WERI-Rb-1 (cell line): ENCODE measurements around the gene DLX1.

Experiments used
- DNase-seq: peaks from one replicate; pipeline ENCODE4 v3.0.0-alpha.2; 2020
- H3K27ac ChIP-seq: fragments of 250-450 bp; sonication (Bioruptor Pico); 2 replicates; pipeline ENCODE4 v1.5.1; 2020; ENCODE audit warnings: mild to moderate bottlenecking, moderate library complexity
- H3K27me3 ChIP-seq: fragments of 250-450 bp; sonication (Bioruptor Pico); 2 replicates; pipeline ENCODE4 v1.5.1; 2021; ENCODE audit warnings: mild to moderate bottlenecking, low read depth, moderate library complexity; ENCODE audit not compliant: insufficient read depth, severe bottlenecking
- H3K36me3 ChIP-seq: fragments of 250-450 bp; sonication (Bioruptor Pico); 2 replicates; pipeline ENCODE4 v1.5.1; 2020; ENCODE audit warnings: mild to moderate bottlenecking, moderate library complexity
- H3K4me3 ChIP-seq: 2 replicates; pipeline ENCODE4 v1.5.1; 2011; ENCODE audit warnings: low read depth, mild to moderate bottlenecking, control low read depth, low read length
- H3K9me3 ChIP-seq: fragments of 250-450 bp; sonication (Bioruptor Pico); 2 replicates; pipeline ENCODE4 v1.5.1; 2021; ENCODE audit warnings: mild to moderate bottlenecking, moderate library complexity; ENCODE audit not compliant: severe bottlenecking
- TF ChIP-seq, protein P1 (sequence below): IDR thresholded peaks from 2 replicates; pipeline ENCODE4 v1.5.1; 2011; ENCODE audit warnings: low read depth, mild to moderate bottlenecking, control low read depth, inconsistent platforms, low read length

The DLX1 gene

DNA sequence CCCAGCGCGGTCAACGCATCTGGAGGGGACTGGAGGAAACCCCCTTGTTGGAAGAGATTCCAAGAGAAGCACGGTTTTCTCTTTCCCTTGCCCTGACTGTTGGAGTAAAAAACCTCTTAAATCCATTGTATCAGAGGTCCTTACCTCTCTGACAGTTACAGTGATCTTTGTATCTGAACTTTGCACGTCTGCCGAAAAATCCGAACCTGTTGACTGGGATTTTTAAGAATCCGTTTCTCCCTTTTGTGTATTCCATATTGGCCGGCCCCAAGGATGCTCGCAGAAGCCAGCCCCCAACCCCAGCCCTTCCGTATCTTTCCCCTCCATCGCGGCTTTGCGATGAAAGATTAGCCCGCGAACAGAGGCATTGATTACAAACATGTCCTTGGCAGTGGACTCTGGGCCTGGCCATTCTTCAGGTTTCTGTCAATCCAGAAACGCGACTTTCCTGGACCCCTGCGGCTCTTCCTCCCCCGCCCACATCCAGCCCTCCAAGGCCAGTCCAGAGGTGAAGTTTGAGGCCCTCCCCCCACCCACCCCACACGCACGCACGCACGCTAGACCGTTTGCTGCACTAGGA lies 4.6 kb upstream of the DLX1 start:
- TF ChIP-seq, protein P1, sequence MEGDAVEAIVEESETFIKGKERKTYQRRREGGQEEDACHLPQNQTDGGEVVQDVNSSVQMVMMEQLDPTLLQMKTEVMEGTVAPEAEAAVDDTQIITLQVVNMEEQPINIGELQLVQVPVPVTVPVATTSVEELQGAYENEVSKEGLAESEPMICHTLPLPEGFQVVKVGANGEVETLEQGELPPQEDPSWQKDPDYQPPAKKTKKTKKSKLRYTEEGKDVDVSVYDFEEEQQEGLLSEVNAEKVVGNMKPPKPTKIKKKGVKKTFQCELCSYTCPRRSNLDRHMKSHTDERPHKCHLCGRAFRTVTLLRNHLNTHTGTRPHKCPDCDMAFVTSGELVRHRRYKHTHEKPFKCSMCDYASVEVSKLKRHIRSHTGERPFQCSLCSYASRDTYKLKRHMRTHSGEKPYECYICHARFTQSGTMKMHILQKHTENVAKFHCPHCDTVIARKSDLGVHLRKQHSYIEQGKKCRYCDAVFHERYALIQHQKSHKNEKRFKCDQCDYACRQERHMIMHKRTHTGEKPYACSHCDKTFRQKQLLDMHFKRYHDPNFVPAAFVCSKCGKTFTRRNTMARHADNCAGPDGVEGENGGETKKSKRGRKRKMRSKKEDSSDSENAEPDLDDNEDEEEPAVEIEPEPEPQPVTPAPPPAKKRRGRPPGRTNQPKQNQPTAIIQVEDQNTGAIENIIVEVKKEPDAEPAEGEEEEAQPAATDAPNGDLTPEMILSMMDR: no peak
- Histone ChIP-seq H3K27me3 (peaks cover 27% of the 10 kb centered on the region), H3K36me3 (no peaks in the 10 kb centered on the region), H3K27ac (no peak overlapping the region), H3K9me3 (no peaks in the 10 kb centered on the region), H3K4me3 (no peak overlapping the region)
- DNase-seq: no peak

DNA sequence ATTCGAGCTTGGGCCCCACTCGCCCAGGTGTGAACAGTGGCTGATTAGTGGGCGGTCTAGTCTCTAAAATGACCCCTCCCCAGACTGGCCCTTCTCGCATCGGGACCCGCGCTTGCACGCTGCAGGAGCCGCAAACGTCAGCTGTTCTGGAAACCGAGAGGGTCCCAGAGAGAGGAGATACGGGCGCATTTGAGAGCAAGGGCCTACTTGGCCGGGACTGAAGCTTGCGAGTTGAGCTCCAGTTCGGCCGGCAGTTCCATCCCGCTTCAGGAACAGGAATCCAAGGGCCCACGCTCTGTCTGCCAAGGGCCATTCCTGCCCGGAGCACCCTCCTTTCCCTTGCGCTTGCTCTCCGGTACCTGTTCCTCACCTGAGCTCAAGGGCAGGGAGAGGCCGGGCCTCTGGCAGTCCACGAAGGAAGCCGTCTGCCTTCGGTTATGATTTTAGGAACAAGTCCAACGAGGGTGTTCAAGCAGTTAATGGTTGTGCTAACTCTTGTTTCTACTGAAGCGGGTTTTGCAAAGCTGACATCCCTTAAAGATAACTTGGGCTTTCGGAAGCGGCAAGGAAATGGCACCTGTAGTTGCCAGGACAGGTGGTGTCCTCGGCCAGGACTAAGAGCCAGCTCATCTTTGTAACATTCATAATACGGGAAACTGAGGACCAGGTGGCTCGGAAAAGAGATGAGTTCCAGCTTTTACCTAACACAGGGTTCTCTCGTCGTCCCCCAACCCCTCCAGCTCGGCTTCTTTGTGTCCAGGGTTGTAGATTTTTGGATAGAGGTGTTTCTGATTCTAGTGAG lies 3.9 kb upstream of the DLX1 start:
- DNase-seq: no peak
- H3K27me3 ChIP-seq: peaks cover 34% of the 10 kb centered on the region
- H3K36me3 ChIP-seq: no peaks in the 10 kb centered on the region
- no peaks in the 10 kb centered on the region for H3K9me3 ChIP-seq
- H3K27ac ChIP-seq: no peak overlapping the region
- H3K4me3 ChIP-seq: no peak overlapping the region
- TF ChIP-seq, protein P1: no peak

DNA sequence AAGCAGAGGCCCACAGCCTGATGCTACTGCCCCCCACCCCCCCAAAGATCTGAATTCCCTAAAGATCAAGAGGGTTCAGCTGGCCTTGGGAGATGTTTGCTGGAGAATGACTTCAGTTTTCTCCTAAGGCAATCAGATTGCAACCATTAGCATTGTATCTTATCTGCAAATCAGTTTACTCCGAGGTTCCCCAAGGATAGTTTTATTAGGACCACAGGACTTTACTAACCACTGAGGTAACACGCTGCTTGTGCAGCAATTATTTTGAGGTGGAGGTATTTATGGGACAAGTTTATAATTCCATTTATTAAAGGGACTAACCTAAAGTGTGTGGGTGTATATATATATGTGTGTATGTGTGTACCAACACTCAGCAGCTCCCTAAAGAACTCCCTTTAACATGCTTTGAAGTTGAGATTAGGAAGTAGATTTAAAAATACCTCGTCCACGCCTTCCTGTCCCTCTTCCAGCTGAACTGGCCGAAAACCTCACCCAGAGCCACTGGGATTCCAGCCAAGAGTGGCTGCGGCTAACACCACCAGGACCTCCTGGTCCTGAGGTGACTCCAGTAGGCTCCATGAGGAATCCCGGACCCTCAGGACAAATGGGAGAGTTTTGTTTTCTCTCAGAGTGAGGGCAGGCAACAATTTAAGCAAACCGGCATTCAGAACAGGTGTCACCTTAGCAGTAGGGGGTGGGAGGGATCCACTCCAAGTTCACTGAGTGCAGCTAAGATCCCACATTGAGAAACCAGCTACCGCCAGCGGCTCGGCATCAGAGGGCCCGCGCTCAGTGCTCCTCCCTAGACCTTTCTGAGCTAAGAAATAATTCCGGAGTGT lies 3.0 kb upstream of the DLX1 start:
- Histone ChIP-seq H3K27me3 (peaks cover 43% of the 10 kb centered on the region), H3K27ac (no peak overlapping the region), H3K36me3 (no peaks in the 10 kb centered on the region), H3K9me3 (no peaks in the 10 kb centered on the region), H3K4me3 (no peak overlapping the region)
- TF ChIP-seq, protein P1: no peak
- no peak for DNase-seq

DNA sequence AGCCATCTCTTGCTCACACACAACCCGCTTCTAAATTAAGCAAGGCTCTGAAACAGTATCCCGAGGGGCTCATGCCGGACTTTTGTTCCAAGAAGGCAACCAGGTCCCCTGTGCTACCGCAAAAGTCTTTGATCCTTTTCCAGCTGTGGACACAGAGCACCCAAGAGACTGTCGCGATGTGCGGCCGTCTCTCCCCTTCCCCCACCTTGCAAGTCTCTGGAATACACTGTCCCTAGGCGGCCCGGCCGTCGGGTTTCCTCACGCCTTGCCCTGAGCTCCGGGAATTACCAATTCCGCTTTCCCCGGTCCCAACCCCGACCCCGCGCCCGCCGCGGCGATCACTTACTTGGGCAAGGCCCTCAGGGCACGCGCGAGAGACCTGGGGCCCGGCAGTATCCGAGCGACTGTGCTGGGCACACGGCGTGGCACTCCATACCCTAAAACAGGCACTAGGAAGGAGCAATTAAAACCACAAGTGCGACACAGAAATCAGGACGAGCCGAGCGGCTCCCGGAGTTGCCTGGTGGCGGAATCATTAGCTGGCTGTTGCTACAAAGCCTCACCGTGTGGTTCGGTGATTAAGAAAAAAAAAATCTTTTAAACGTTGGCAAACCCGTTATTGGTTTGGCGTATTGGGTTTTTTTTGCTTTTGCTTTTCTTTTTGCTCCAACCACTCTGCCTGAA lies 2.2 kb upstream of the DLX1 start:
- Histone ChIP-seq H3K27ac (no peak overlapping the region), H3K9me3 (peaks cover 7% of the 10 kb centered on the region), H3K27me3 (peaks cover 51% of the 10 kb centered on the region), H3K36me3 (no peaks in the 10 kb centered on the region), H3K4me3 (no peak overlapping the region)
- DNase-seq: no peak
- TF ChIP-seq, protein P1: no peak

DNA sequence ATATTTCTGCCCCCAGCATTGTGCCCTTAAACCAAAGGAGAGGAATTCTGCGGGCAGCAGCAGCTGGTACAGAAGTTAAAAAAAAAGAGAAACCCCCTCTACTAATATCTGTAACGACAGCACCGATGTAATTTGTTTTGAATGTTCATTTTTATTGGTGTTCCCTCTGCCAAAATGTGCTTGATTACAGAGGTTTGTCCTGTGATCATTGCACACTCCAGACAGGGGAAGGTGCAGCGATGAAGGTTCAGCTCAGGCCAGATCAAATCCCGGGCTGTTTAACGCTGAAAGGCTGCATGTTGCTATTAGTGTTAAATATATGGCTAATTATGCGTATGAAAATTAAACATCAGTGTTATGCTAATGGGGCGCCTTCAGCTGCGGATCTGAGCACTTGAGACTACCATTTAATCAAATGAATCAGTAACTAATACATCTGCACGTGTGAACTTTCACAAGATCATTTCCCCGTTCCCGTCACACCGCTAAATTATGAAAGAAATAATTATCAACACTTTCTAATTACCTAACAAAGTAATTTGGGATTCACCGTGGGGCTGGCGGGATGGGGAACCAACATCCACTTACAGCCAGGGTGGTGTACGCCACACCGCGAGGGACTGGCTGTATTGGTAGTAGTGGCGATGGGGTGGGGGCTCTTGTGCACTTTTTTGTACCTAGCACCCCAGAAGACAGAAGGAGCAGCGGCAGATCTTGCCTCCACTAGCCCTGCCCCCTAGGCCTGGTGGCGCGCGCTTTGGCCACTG lies 1.5 kb upstream of the DLX1 start:
- no peak overlapping the region for H3K27ac ChIP-seq
- H3K4me3 ChIP-seq: peak overlapping the region; percentile 65
- DNase-seq: no peak
- peaks cover 53% of the 10 kb centered on the region for H3K27me3 ChIP-seq
- peaks cover 7% of the 10 kb centered on the region for H3K9me3 ChIP-seq
- TF ChIP-seq, protein P1: no peak
- H3K36me3 ChIP-seq: no peaks in the 10 kb centered on the region
